ENCODE measurements around the gene CRYBA1.
"Not testable (repeated sequence)": the region's sequence is repeated elsewhere in the genome, so short reads cannot be mapped to it uniquely, and the experiment has no call there.

DNA sequence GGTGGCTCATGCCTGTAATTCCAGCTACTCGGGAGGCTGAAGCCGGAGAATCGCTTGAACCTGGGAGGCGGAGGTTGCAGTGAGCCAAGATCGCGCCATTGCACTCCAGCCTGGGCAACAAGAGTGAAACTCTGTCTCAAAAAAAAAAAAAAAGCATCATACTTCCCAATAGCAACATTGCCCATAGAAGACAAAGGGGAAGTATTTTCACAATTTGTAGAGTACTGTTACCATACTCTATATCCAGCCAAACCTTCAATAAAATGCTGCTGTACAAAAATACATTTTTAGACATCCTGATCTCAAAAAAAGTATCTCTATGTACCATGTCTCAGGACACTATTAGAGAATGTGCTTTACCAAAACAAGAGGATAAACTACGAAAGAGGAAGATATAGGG, 11.7 kb upstream of the CRYBA1 start:
- not testable (repeated sequence) for TF ChIP-seq EZH2 (IDR thresholded peaks at IDR 0.05); POLR2AphosphoS5 (IDR thresholded peaks at IDR 0.05; ENCODE audit: borderline replicate concordance, low read depth, low read length)
